GM13977 (cell line): ENCODE data around the gene MAB21L4.

Source experiments
- DNase-seq: peaks from one replicate; pipeline ENCODE4 v3.0.0; 2012; ENCODE audit warnings: low spot score
- CTCF ChIP-seq: IDR thresholded peaks from 2 replicates; pipeline ENCODE4 v1.5.1; 2012; ENCODE audit warnings: mild to moderate bottlenecking, control low read depth; ENCODE audit not compliant: insufficient read depth; ENCODE audit errors: extremely low read depth, missing control alignments
- in situ Hi-C: fragments of 300-500 bp; cut with MboI; formaldehyde crosslinking; loops from one replicate; pipeline ENCODE4 v1.12.0; 2022; ENCODE audit warnings: low sequenced_read_pairs, low pct_unique_long_range_greater_than_20kb, mixed read lengths, inconsistent platforms; ENCODE audit not compliant: unreplicated experiment

Gene MAB21L4

GRCh38 chr2:240876475-240877251 is 19.3 kb downstream of the MAB21L4 start:
- in situ Hi-C loops: no loop called here
- DNase-seq: no peak
- TF ChIP-seq CTCF: no peak

GRCh38 chr2:240876035-240876474 is 19.9 kb downstream of the MAB21L4 start:
- in situ Hi-C loops: no loop called here

GRCh38 chr2:240875228-240876034 is 20.5 kb downstream of the MAB21L4 start:
- DNase-seq: no peak
- no peak for TF ChIP-seq CTCF
- in situ Hi-C loops: no loop called here

More at GRCh38 chr2:240876035-240876474, 19.9 kb downstream of the MAB21L4 start:
- no peak for DNase-seq
- no peak for TF ChIP-seq CTCF

GRCh38 chr2:240874715-240875227 is 21.2 kb downstream of the MAB21L4 start:
- in situ Hi-C loops: no loop called here
- TF ChIP-seq CTCF: no peak
- no peak for DNase-seq

- DNase-seq: no peak
- no peak for TF ChIP-seq CTCF
- in situ Hi-C loops: no loop called here
Measured at GRCh38 chr2:240873805-240874714, 21.9 kb downstream of the MAB21L4 start.
